Chondrocyte (in vitro differentiated cells): ENCODE data around the gene NBPF20. TPM values are rescaled to one million over a fixed set of nuclear protein-coding genes. Genes with fewer than 3 reads are reported as not detected.
"Not testable (repeated sequence)": the region's sequence is repeated elsewhere in the genome, so short reads cannot be mapped to it uniquely, and the experiment has no call there.

ENCODE experiments used
- DNase-seq: peaks from one replicate; pipeline ENCODE4 v3.0.0; 2021; ENCODE audit warnings: mixed read lengths, low spot score
- H3K27ac Mint-ChIP-seq: one replicate; pipeline ENCODE4 v1.8.0; 2021; ENCODE audit warnings: mild to moderate bottlenecking, moderate library complexity, mixed read lengths; ENCODE audit not compliant: unreplicated experiment
- H3K27me3 Mint-ChIP-seq: 2 replicates; pipeline ENCODE4 v1.8.0; 2021; ENCODE audit warnings: low read depth, mixed read lengths
- H3K36me3 Mint-ChIP-seq: 2 replicates; pipeline ENCODE4 v1.8.0; 2021; ENCODE audit warnings: low read depth, mixed read lengths
- H3K4me1 Mint-ChIP-seq: 2 replicates; pipeline ENCODE4 v1.8.0; 2021; ENCODE audit warnings: low read depth, mild to moderate bottlenecking, mixed read lengths
- H3K4me3 Mint-ChIP-seq: one replicate; pipeline ENCODE4 v1.8.0; 2021; ENCODE audit warnings: mild to moderate bottlenecking, moderate library complexity, mixed read lengths; ENCODE audit not compliant: unreplicated experiment
- H3K9me3 Mint-ChIP-seq: 2 replicates; pipeline ENCODE4 v1.8.0; 2021; ENCODE audit warnings: low read depth, mixed read lengths
- CTCF ChIP-seq: fragments of 200-600 bp; sonication (generic); IDR thresholded peaks from 2 replicates; pipeline ENCODE4 v1.5.0; 2021; ENCODE audit warnings: antibody characterized with exemption, mild to moderate bottlenecking, moderate library complexity
- total RNA-seq: library from RNA; stranded (reverse); gene quantifications from 3 replicates; pipeline ENCODE4 v1.2.1, GENCODE V29; 2021

NBPF20 gene
- total RNA-seq, 1 donor from 2014 or later, result 3.4 TPM

DNA sequence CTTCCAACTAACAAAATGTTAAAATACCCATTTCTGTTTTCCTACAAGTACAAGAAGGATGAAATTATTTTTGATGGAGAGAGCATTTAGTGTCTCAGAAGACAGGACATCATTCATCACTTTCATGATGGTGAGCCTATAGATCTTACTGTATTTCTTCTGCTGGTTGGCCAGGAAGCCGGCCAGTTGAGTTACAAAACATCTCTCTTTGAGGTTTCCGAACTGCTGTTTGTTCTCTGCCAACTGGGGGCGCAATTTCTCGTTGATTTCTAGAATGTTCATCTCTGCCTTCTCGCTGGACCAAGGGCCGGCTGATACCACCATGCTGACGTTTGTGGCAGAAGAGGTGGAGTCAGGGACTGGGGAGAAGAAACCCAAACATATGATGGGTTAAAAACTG is 20.5 kb downstream of the NBPF20 start:
- TF ChIP-seq CTCF, result peak; percentile 44
- DNase-seq, H3K36me3 Mint-ChIP-seq, H3K4me3 Mint-ChIP-seq, H3K4me1 Mint-ChIP-seq, H3K9me3 Mint-ChIP-seq, H3K27ac Mint-ChIP-seq, H3K27me3 Mint-ChIP-seq: not testable (repeated sequence)

DNA sequence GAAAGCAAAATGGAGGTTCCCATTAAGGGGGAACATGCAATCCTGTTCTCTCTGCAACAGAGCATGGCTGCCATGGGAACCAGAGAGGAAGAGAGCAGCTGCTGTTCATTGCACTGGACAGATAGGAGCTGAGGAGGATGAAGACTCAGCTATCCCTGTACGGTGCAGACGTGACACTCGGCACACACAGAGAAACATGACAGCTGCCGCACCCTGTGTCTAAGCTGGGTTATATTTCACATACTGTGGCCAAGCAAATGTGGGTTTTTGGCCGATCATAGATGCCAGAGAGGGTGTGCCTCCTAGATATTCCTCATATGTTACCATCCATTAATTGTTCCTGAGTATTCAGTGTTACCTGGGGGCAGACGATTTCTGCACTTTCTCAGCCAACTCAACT is 24.7 kb downstream of the NBPF20 start:
- H3K9me3 Mint-ChIP-seq, H3K4me3 Mint-ChIP-seq, H3K4me1 Mint-ChIP-seq, H3K27ac Mint-ChIP-seq, H3K36me3 Mint-ChIP-seq, DNase-seq, H3K27me3 Mint-ChIP-seq: not testable (repeated sequence)

Other genes with a start within 250 kb of the NBPF20 start
- gene PPIAL4D, start 183.4 kb downstream of the NBPF20 start, total RNA-seq, result not detected in 3 replicates
- gene GPR89A, start 182.4 kb upstream of the NBPF20 start, total RNA-seq, result 12.2 to 17.6 TPM (median 16.8 TPM) in 3 replicates